ENCODE results near the gene ARHGEF19. TPM values are rescaled to one million over a fixed set of nuclear protein-coding genes. Genes with fewer than 3 reads are reported as not detected.

Gene ARHGEF19
- total and polyA plus RNA-seq, 2 of the 4 experiments (the other 2 are of a cell fraction), result 4.5 to 16.8 TPM

GRCh38 chr1:16161717-16162116 lies 50.7 kb downstream of the ARHGEF19 start:
- WGBS, 2 experiments (ENCODE audit: extremely low coverage in 2 of 2, insufficient read length in 1 of 2), result 100% methylated on average over 2 of the region's 5 CpGs; no CpG with 5 or more reads in 1 of the 2 experiments

More at GRCh38 chr1:16161717-16162116, 50.7 kb downstream of the ARHGEF19 start:
- H4K91ac ChIP-seq (ENCODE audit: insufficient read depth, low read depth, low read length), result no peak overlapping the region
- H2BK20ac ChIP-seq (ENCODE audit: low read depth, low read length), result no peak overlapping the region
- no peaks in the 10 kb centered on the region for H3K36me3 ChIP-seq (ENCODE audit: control insufficient read depth, insufficient read depth, low read length)
- no peak overlapping the region for H2AFZ ChIP-seq (replicated peaks; ENCODE audit: low read length, poor library complexity)
- peaks cover 9% of the 10 kb centered on the region for H3K4me1 ChIP-seq (ENCODE audit: control insufficient read depth, insufficient read depth, low read length)
- H2BK120ac ChIP-seq (ENCODE audit: low read depth, low read length), result peak overlapping the region; percentile 20; the same call in 1 of the 2 replicates
- no peak overlapping the region for H3K4me3 ChIP-seq (ENCODE audit: insufficient read depth, low read depth, low read length)
- dilution Hi-C loops (cut with HindIII; ENCODE audit: low sequenced_read_pairs, unreplicated experiment), result no loop called here
- H3K9me1 ChIP-seq (ENCODE audit: insufficient read depth, low read length), result peaks cover 15% of the 10 kb centered on the region
- 0 out of 4 replicates have a peak overlapping the region, but pooled peaks of 1 of the 2 experiments have one; percentile 16 for H4K8ac ChIP-seq (ENCODE audit: low read depth in 2 of 2, low read length in 2 of 2)
- H2AK5ac ChIP-seq (ENCODE audit: low read depth, low read length), result peak overlapping the region; percentile 49; the same call in 1 of the 2 replicates
- ChIA-PET POLR2A (ENCODE audit: unreplicated experiment) (no interaction called here), CTCF (interaction anchor here (1.6 kb wide), 1 partner anchor 82 kb away, joined by 3 read pairs; no protein-coding TSS in a partner anchor)
- H3K9me3 ChIP-seq (ENCODE audit: control insufficient read depth, insufficient read depth, low read length), result no peaks in the 10 kb centered on the region
- no peak overlapping the region for H3K4me2 ChIP-seq (ENCODE audit: low read depth, low read length)
- H3K4ac ChIP-seq (ENCODE audit: low read depth, low read length), result peak overlapping the region; percentile 69
- DNase-seq, result no peak
- no peak overlapping the region for H3K23ac ChIP-seq (ENCODE audit: low read depth, low read length)
- H3K56ac ChIP-seq (ENCODE audit: extremely low read depth, insufficient read depth, low read length), result no peak overlapping the region
- no peak for ATAC-seq (ENCODE audit: low read depth)
- no peak overlapping the region for H4K5ac ChIP-seq (ENCODE audit: low read depth, low read length)
- no peak overlapping the region for H2BK5ac ChIP-seq (ENCODE audit: low read depth, low read length, poor library complexity, severe bottlenecking)
- H3K27me3 ChIP-seq (ENCODE audit: control insufficient read depth, insufficient read depth, low read length), result no peaks in the 10 kb centered on the region
- intact Hi-C loops (cut with micrococcal nuclease), result no loop called here
- no peak overlapping the region; the same call in 2 of the 3 replicates for H2BK15ac ChIP-seq (ENCODE audit: low read depth, low read length)
- H3K14ac ChIP-seq (replicated peaks; ENCODE audit: low read depth, low read length), result no peak overlapping the region
- BruUV-seq (replicated peaks), result no TSS peak
- no peak overlapping the region for H3K9ac ChIP-seq (ENCODE audit: low read depth, low read length)
- H2AK9ac ChIP-seq (replicated peaks; ENCODE audit: low read depth, low read length, poor library complexity), result peak overlapping the region; percentile 33
- H3K18ac ChIP-seq (ENCODE audit: low read depth, low read length), result no peak overlapping the region
- peaks cover 0 to 20% of the 10 kb centered on the region in 2 experiments; a peak in 2 of 4 replicates for H3K79me1 ChIP-seq (ENCODE audit: low read depth in 1 of 2, low read length in 2 of 2)
- in situ Hi-C loops (cut with MboI; ENCODE audit: low sequenced_read_pairs), result no loop called here
- TF ChIP-seq BHLHE40 (IDR thresholded peaks at IDR 0.05; ENCODE audit: low read depth, low read length), result no peak
- TF ChIP-seq, protein P1, sequence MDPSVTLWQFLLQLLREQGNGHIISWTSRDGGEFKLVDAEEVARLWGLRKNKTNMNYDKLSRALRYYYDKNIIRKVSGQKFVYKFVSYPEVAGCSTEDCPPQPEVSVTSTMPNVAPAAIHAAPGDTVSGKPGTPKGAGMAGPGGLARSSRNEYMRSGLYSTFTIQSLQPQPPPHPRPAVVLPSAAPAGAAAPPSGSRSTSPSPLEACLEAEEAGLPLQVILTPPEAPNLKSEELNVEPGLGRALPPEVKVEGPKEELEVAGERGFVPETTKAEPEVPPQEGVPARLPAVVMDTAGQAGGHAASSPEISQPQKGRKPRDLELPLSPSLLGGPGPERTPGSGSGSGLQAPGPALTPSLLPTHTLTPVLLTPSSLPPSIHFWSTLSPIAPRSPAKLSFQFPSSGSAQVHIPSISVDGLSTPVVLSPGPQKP (IDR thresholded peaks at IDR 0.05; ENCODE audit: borderline replicate concordance, low read depth, low read length), result no peak
- H4K20me1 ChIP-seq (ENCODE audit: insufficient read depth, low read length), result no peaks in the 10 kb centered on the region
- H3K27ac ChIP-seq (ENCODE audit: insufficient read depth, low read length), result no peak overlapping the region
